Panc1 (cell line): ENCODE data around the gene CSK. TPM values are rescaled to one million over a fixed set of nuclear protein-coding genes. Genes with fewer than 3 reads are reported as not detected.

Source experiments
- ATAC-seq: fragments of 200-7000 bp; cut with Tn5 transposase; 2 replicates; pipeline ENCODE4 v1.9.1; 2020; ENCODE audit warnings: mild to moderate bottlenecking, moderate library complexity
- BruUV-seq: library from RNA; stranded (reverse); fragments of 400-500 nt; replicated peaks from 2 replicates; lab custom pipeline; 2021; lab: Mats Ljungman, UMichigan
- CTCF ChIA-PET: fragments of 300-600 bp; sonication (Branson Sonifier 250); formaldehyde crosslinking; loops from one replicate; lab custom pipeline; 2022; ENCODE audit warnings: antibody characterized with exemption; lab: Charles Lee
- POLR2A ChIA-PET: fragments of 300-600 bp; sonication (Branson Sonifier 250); formaldehyde crosslinking; loops from one replicate; lab custom pipeline; 2022; ENCODE audit warnings: antibody characterized with exemption; lab: Charles Lee
- DNase-seq: peaks from one replicate; pipeline ENCODE4 v3.0.0-alpha.2; 2010; ENCODE audit warnings: low read depth, low spot score
- H3K27ac ChIP-seq: 2 replicates; pipeline ENCODE4 v1.5.1; 2011; ENCODE audit warnings: mild to moderate bottlenecking, low read length, inconsistent platforms
- H3K27me3 ChIP-seq: fragments of 200-500 bp; sonication (Bioruptor generic); 2 replicates; pipeline ENCODE4 v1.6.0; 2014; ENCODE audit warnings: low read length, inconsistent platforms; ENCODE audit not compliant: control insufficient read depth, insufficient read depth
- H3K36me3 ChIP-seq: fragments of 200-500 bp; sonication (Bioruptor generic); 2 replicates; pipeline ENCODE4 v1.5.1; 2014; ENCODE audit warnings: inconsistent platforms, mild to moderate bottlenecking, low read length, moderate library complexity; ENCODE audit not compliant: control insufficient read depth, insufficient read depth
- H3K4me1 ChIP-seq: 2 replicates; pipeline ENCODE4 v1.5.1; 2011; ENCODE audit warnings: inconsistent platforms, mild to moderate bottlenecking, low read length, moderate library complexity; ENCODE audit not compliant: control insufficient read depth, insufficient read depth
- H3K4me3 ChIP-seq, 2 experiments: 2 replicates each; pipeline ENCODE4 v1.5.1; 2011 to 2012; ENCODE audit warnings: low read depth in 2 of 2, low read length in 2 of 2, mild to moderate bottlenecking in 2 of 2, inconsistent platforms in 1 of 2, moderate library complexity in 1 of 2
- H3K9me3 ChIP-seq: fragments of 200-500 bp; sonication (Bioruptor generic); 2 replicates; pipeline ENCODE4 v1.5.1; 2014; ENCODE audit warnings: low read depth, mild to moderate bottlenecking, inconsistent platforms, low read length, moderate library complexity; ENCODE audit not compliant: control insufficient read depth, insufficient read depth
- POLR2AphosphoS5 ChIP-seq: IDR thresholded peaks from 2 replicates; pipeline ENCODE4 v1.6.1; 2012; ENCODE audit warnings: mild to moderate bottlenecking, low read depth, low read length, moderate library complexity
- SIN3A ChIP-seq: IDR thresholded peaks from 2 replicates; pipeline ENCODE4 v1.6.1; 2012; ENCODE audit warnings: low read depth, mild to moderate bottlenecking, low read length, moderate library complexity, borderline replicate concordance; ENCODE audit not compliant: insufficient read depth
- TCF7L2 ChIP-seq: IDR thresholded peaks from 2 replicates; pipeline ENCODE4 v1.6.1; 2011; ENCODE audit warnings: mild to moderate bottlenecking, low read depth, low read length, inconsistent platforms
- in situ Hi-C: cut with HindIII; loops from 2 replicates; pipeline ENCODE4 v1.10.0; 2016; ENCODE audit warnings: low sequenced_read_pairs, low pct_unique_long_range_greater_than_20kb
- intact Hi-C: fragments of 100-400 bp; cut with micrococcal nuclease; formaldehyde crosslinking; loops from one replicate; pipeline ENCODE4 v1.10.0; 2022; ENCODE audit not compliant: unreplicated experiment
- total RNA-seq: library from RNA; stranded (reverse); gene quantifications from one replicate; pipeline ENCODE4 v1.2.1, GENCODE V29; 2021; ENCODE audit not compliant: unreplicated experiment
- TF ChIP-seq, protein P1 (sequence below), 2 experiments: IDR thresholded peaks; 2 replicates each; pipeline ENCODE4 v1.6.1; 2011 to 2012; ENCODE audit warnings: low read depth in 2 of 2, control low read depth in 1 of 2, low read length in 1 of 2, mild to moderate bottlenecking in 1 of 2, moderate library complexity in 1 of 2; ENCODE audit not compliant: insufficient read depth in 1 of 2
- TF ChIP-seq, protein P2 (sequence below): fragments of 450-650 bp; IDR thresholded peaks from 2 replicates; pipeline ENCODE4 v1.5.1; 2017; ENCODE audit warnings: mild to moderate bottlenecking

Gene CSK
- total RNA-seq, 1 experiment from 2014 or later = 81.4 TPM

DNA sequence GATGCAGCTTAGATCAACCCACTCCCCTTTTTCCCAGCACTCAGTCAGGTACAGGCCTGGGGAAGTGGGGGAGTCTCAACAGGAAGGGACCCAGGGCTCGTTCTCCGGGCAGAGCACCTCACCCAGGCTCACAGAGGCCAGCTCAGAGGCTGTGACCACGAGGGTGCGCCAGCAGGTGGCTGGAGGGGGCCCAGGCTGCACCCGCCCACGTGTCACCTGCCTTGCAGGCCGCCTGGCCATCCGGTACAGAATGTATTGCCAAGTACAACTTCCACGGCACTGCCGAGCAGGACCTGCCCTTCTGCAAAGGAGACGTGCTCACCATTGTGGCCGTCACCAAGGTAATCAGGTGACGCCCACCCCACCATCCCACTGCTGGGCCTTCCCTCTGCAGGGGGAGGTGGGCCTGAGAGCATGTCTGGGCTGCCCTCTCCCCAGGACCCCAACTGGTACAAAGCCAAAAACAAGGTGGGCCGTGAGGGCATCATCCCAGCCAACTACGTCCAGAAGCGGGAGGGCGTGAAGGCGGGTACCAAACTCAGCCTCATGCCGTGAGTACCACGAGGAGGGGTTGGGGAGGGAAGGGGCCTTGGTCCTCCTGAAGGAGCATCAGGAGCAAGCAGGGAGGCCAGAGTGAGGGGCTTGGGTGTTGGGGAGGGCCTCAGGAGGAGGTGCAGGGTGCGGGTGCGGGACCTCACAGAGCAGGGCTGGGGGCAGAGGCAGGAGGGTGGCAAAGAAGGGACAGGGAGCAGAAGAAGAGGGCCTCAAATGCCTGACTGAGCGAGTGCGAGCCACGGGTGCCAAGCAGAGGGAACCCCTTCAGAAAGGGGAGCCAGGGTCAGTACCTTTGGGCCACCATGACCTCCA, 16.7 kb downstream of the CSK start:
- peaks cover under 1% of the 10 kb centered on the region; the same call in 1 of the 2 replicates for H3K36me3 ChIP-seq
- H3K4me1 ChIP-seq = peaks cover 7% of the 10 kb centered on the region
- ChIA-PET POLR2A (no interaction called here), CTCF (interaction anchor here (0.7 to 1.1 kb wide), 3 partner anchors 16 to 29 kb away, joined by 3 read pairs; partner anchors contain the start of gene CSK)
- no TSS peak for BruUV-seq
- H3K9me3 ChIP-seq = no peaks in the 10 kb centered on the region
- H3K27me3 ChIP-seq = no peaks in the 10 kb centered on the region
- H3K4me3 ChIP-seq = no peak overlapping the region
- TF ChIP-seq, protein P1, sequence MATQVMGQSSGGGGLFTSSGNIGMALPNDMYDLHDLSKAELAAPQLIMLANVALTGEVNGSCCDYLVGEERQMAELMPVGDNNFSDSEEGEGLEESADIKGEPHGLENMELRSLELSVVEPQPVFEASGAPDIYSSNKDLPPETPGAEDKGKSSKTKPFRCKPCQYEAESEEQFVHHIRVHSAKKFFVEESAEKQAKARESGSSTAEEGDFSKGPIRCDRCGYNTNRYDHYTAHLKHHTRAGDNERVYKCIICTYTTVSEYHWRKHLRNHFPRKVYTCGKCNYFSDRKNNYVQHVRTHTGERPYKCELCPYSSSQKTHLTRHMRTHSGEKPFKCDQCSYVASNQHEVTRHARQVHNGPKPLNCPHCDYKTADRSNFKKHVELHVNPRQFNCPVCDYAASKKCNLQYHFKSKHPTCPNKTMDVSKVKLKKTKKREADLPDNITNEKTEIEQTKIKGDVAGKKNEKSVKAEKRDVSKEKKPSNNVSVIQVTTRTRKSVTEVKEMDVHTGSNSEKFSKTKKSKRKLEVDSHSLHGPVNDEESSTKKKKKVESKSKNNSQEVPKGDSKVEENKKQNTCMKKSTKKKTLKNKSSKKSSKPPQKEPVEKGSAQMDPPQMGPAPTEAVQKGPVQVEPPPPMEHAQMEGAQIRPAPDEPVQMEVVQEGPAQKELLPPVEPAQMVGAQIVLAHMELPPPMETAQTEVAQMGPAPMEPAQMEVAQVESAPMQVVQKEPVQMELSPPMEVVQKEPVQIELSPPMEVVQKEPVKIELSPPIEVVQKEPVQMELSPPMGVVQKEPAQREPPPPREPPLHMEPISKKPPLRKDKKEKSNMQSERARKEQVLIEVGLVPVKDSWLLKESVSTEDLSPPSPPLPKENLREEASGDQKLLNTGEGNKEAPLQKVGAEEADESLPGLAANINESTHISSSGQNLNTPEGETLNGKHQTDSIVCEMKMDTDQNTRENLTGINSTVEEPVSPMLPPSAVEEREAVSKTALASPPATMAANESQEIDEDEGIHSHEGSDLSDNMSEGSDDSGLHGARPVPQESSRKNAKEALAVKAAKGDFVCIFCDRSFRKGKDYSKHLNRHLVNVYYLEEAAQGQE (IDR thresholded peaks at IDR 0.05; ENCODE audit: insufficient read depth in 1 of 2, low read depth in 2 of 2, low read length in 1 of 2) = no peak
- no peak for TF ChIP-seq TCF7L2
- TF ChIP-seq, protein P2, sequence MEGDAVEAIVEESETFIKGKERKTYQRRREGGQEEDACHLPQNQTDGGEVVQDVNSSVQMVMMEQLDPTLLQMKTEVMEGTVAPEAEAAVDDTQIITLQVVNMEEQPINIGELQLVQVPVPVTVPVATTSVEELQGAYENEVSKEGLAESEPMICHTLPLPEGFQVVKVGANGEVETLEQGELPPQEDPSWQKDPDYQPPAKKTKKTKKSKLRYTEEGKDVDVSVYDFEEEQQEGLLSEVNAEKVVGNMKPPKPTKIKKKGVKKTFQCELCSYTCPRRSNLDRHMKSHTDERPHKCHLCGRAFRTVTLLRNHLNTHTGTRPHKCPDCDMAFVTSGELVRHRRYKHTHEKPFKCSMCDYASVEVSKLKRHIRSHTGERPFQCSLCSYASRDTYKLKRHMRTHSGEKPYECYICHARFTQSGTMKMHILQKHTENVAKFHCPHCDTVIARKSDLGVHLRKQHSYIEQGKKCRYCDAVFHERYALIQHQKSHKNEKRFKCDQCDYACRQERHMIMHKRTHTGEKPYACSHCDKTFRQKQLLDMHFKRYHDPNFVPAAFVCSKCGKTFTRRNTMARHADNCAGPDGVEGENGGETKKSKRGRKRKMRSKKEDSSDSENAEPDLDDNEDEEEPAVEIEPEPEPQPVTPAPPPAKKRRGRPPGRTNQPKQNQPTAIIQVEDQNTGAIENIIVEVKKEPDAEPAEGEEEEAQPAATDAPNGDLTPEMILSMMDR = no peak; the same call in 1 of the 2 replicates
- no peak for TF ChIP-seq POLR2AphosphoS5
- no peak for TF ChIP-seq SIN3A
- no peak for ATAC-seq
- DNase-seq = no peak
- intact Hi-C loops = no loop called here
- no peak overlapping the region for H3K27ac ChIP-seq
- in situ Hi-C loops = no loop called here

DNA sequence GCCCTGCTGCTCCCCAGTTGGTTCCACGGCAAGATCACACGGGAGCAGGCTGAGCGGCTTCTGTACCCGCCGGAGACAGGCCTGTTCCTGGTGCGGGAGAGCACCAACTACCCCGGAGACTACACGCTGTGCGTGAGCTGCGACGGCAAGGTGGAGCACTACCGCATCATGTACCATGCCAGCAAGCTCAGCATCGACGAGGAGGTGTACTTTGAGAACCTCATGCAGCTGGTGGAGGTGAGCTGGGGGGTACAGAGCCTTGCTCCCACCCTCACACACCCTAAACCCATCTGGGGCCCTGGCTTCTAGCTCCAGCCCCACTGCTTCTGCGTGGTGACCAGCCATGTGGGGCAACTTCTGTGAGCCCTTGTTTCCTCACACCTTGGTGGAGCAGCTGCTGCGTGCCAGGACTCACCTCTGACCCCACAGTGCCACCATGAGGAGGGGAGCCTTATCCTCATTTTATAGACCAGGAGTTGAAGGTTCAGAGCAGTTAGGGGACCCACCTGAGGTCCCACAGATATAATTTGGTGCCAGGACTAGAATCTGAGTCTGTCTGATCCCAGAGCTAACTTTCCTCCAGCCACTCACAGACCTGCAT, 17.5 kb downstream of the CSK start:
- Histone ChIP-seq H3K36me3 (peaks cover 2% of the 10 kb centered on the region; the same call in 1 of the 2 replicates), H3K27ac (no peak overlapping the region), H3K4me3 (no peak overlapping the region), H3K9me3 (no peaks in the 10 kb centered on the region), H3K27me3 (no peaks in the 10 kb centered on the region), H3K4me1 (peaks cover 7% of the 10 kb centered on the region)
- ChIA-PET POLR2A (no interaction called here), CTCF (interaction anchor here (0.6 to 1.5 kb wide), 3 partner anchors 11 to 17 kb away, joined by 3 to 8 read pairs (median 4); partner anchors contain the start of gene CSK)
- intact Hi-C loops = no loop called here
- BruUV-seq = no TSS peak
- in situ Hi-C loops = no loop called here
- no peak for DNase-seq
- ATAC-seq = no peak
- TF ChIP-seq TCF7L2 (no peak), SIN3A (no peak), POLR2AphosphoS5 (no peak)
- TF ChIP-seq, protein P1 (IDR thresholded peaks at IDR 0.05; ENCODE audit: insufficient read depth in 1 of 2, low read depth in 2 of 2, low read length in 1 of 2) = no peak
- TF ChIP-seq, protein P2 = no peak
